GM23248 (cell line): ENCODE measurements around the gene CHN1.

ENCODE experiments used
- EZH2 ChIP-seq: fragments of 200-600 bp; sonication (generic); IDR thresholded peaks from 2 replicates; pipeline ENCODE4 v1.6.1; 2018; ENCODE audit warnings: antibody characterized with exemption, mild to moderate bottlenecking; ENCODE audit not compliant: insufficient read depth, poor library complexity, severe bottlenecking
- EZH2phosphoT487 ChIP-seq: fragments of 200-600 bp; sonication (generic); IDR thresholded peaks from 2 replicates; pipeline ENCODE4 v1.6.1; 2018; ENCODE audit warnings: antibody characterized with exemption, moderate library complexity, mild to moderate bottlenecking, low read depth; ENCODE audit not compliant: insufficient read depth

GRCh38 chr2:175034716-175035115 is 29.5 kb upstream of the CHN1 start:
- no peak for TF ChIP-seq EZH2
- TF ChIP-seq EZH2phosphoT487: no peak
